Chondrocyte (in vitro differentiated cells): ENCODE results near the gene KIRREL3. TPM values are rescaled to one million over a fixed set of nuclear protein-coding genes. Genes with fewer than 3 reads are reported as not detected.

Experiments used
- DNase-seq: peaks from one replicate; pipeline ENCODE4 v3.0.0; 2021; ENCODE audit warnings: mixed read lengths, low spot score
- H3K27ac Mint-ChIP-seq: one replicate; pipeline ENCODE4 v1.8.0; 2021; ENCODE audit warnings: mild to moderate bottlenecking, moderate library complexity, mixed read lengths; ENCODE audit not compliant: unreplicated experiment
- H3K27me3 Mint-ChIP-seq: 2 replicates; pipeline ENCODE4 v1.8.0; 2021; ENCODE audit warnings: low read depth, mixed read lengths
- H3K36me3 Mint-ChIP-seq: 2 replicates; pipeline ENCODE4 v1.8.0; 2021; ENCODE audit warnings: low read depth, mixed read lengths
- H3K4me1 Mint-ChIP-seq: 2 replicates; pipeline ENCODE4 v1.8.0; 2021; ENCODE audit warnings: low read depth, mild to moderate bottlenecking, mixed read lengths
- H3K4me3 Mint-ChIP-seq: one replicate; pipeline ENCODE4 v1.8.0; 2021; ENCODE audit warnings: mild to moderate bottlenecking, moderate library complexity, mixed read lengths; ENCODE audit not compliant: unreplicated experiment
- H3K9me3 Mint-ChIP-seq: 2 replicates; pipeline ENCODE4 v1.8.0; 2021; ENCODE audit warnings: low read depth, mixed read lengths
- CTCF ChIP-seq: fragments of 200-600 bp; sonication (generic); IDR thresholded peaks from 2 replicates; pipeline ENCODE4 v1.5.0; 2021; ENCODE audit warnings: antibody characterized with exemption, mild to moderate bottlenecking, moderate library complexity
- total RNA-seq: library from RNA; stranded (reverse); gene quantifications from 3 replicates; pipeline ENCODE4 v1.2.1, GENCODE V29; 2021

Gene KIRREL3
- total RNA-seq, 1 donor from 2014 or later, result 1.2 TPM

- TF ChIP-seq CTCF, result no peak
- DNase-seq, result no peak
- H3K27ac Mint-ChIP-seq, result peak overlapping the region; percentile 2
- no peaks in the 10 kb centered on the region for H3K27me3 Mint-ChIP-seq
- no peak overlapping the region for H3K4me3 Mint-ChIP-seq
- peaks cover 7% of the 10 kb centered on the region for H3K36me3 Mint-ChIP-seq
- H3K4me1 Mint-ChIP-seq, result peaks cover 29% of the 10 kb centered on the region
- no peaks in the 10 kb centered on the region for H3K9me3 Mint-ChIP-seq
Measured at GRCh38 chr11:126418887-126419286, 581.7 kb downstream of the KIRREL3 start.

- TF ChIP-seq CTCF, result no peak
- Mint-ChIP-seq H3K4me1 (peaks cover 29% of the 10 kb centered on the region), H3K4me3 (no peak overlapping the region), H3K9me3 (no peaks in the 10 kb centered on the region), H3K36me3 (peaks cover 7% of the 10 kb centered on the region), H3K27me3 (no peaks in the 10 kb centered on the region), H3K27ac (peak overlapping the region; percentile 22)
- no peak for DNase-seq
Measured at GRCh38 chr11:126417091-126417862, 583.3 kb downstream of the KIRREL3 start.

- Mint-ChIP-seq H3K36me3 (peaks cover 11% of the 10 kb centered on the region), H3K4me1 (peaks cover 29% of the 10 kb centered on the region), H3K27ac (peak overlapping the region; percentile 22), H3K9me3 (no peaks in the 10 kb centered on the region), H3K27me3 (no peaks in the 10 kb centered on the region), H3K4me3 (no peak overlapping the region)
- TF ChIP-seq CTCF, result no peak
- DNase-seq, result no peak
Measured at GRCh38 chr11:126416542-126417090, 584.0 kb downstream of the KIRREL3 start.

DNA sequence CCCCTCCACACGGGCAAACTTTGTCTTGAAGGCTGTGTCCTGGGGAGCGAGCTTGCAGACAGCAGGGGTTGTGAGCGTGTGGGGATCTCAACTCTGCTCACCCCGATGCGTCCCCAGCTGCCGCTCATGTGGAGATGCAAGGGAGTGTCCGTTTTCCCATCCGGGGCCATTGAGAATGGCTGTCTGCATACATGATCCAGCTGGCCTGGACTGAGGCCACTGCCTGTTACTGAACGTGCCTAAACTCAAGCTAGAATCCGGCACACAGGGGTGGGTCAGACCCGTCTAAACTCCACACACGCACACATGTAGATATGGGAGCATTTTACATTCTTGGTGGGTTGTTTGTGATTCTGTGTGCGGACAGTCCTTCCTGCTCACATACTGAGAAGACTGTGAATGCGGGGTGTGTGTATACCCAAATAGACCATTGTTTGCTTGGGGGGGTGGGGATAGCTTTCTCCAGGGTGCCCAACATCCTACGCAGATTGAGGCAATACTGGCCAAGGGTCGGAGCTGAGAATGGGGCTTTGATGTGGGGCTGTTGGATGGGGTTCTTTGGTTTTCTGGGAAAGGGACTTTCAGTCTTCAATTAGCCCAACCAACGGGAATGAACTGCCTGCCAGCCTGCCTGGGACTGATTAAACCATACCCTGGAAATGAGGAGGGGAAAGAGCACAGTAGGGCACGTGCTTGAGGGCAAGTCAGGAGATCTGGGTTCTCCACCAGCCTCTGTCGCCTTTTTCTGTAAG, 584.7 kb downstream of the KIRREL3 start:
- DNase-seq, result no peak
- Mint-ChIP-seq H3K9me3 (no peaks in the 10 kb centered on the region), H3K27ac (peak overlapping the region; percentile 8), H3K36me3 (peaks cover 12% of the 10 kb centered on the region), H3K4me3 (no peak overlapping the region), H3K27me3 (no peaks in the 10 kb centered on the region), H3K4me1 (peaks cover 23% of the 10 kb centered on the region)
- no peak for TF ChIP-seq CTCF

DNA sequence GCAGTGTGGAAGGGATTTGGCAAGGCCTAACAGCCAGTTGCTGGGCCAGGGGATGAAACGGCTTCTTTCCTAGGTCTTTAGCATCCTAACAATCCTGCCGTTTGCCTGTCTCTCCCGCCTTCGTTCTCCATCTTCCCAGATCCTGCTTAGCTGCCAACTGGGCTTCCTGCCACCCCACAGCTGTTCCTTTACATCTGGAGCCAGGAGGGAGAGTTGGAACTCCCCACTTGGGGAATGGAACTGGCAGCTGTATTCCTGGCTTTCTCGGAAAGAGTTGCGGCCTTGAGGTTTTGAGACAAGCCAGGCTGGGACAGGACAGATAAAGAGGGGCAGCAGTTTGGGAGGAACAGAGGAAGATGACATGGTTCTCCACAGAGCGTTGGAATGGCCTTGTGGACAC, 585.4 kb downstream of the KIRREL3 start:
- TF ChIP-seq CTCF, result no peak
- H3K36me3 Mint-ChIP-seq, result peaks cover 15% of the 10 kb centered on the region
- no peaks in the 10 kb centered on the region for H3K27me3 Mint-ChIP-seq
- DNase-seq, result no peak
- no peaks in the 10 kb centered on the region for H3K9me3 Mint-ChIP-seq
- no peak overlapping the region for H3K27ac Mint-ChIP-seq
- no peak overlapping the region for H3K4me3 Mint-ChIP-seq
- peaks cover 23% of the 10 kb centered on the region for H3K4me1 Mint-ChIP-seq
